Measurements from ENCODE around the gene PRADC1.

PRADC1 gene

DNA sequence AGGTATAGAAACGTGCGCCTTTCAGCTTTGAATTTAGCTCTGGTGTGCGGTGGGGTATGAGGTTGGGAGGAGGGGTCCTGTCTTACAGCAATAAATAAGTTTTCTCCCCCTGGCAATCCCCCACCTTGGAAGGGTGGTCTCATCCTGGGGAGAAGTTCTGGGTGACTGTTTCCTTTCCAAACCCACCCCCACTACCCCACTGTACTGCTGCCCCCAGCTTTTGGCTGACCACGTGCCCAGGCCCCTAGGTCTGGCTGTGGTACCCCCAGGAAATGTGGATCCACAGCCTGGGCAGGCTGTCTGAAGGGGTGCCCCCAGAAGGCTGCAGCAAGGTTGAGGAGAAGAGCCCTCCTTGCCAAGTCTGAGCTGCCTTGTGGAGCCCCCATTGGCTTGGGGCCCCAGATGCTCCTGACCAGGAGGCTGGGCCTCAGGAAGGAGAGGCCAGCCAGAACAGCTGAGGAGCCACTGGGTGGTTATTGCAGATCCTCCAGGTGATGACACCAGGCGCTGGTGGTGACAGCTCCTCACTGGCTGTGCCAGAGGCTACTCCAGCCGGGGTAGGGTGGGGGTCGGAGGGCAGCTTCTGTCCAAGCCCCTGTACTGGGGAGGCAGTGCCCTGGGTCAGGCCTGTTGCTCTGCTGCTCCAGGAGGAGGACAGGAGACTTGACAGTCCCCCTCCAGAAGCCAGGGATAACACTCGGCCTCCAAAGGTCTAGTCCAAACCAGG lies 25.3 kb upstream of the PRADC1 start:
- H4K91ac ChIP-seq (ENCODE audit: low read depth, low read length, poor library complexity): no peak overlapping the region
- WGBS, 2 donors (ENCODE audit: extremely low coverage in 2 of 2, insufficient read length in 2 of 2, insufficient replicate concordance in 1 of 2): no CpG with 5 or more reads among the region's 8 CpGs
- DNase-seq (ENCODE audit: low spot score): no peak

DNA sequence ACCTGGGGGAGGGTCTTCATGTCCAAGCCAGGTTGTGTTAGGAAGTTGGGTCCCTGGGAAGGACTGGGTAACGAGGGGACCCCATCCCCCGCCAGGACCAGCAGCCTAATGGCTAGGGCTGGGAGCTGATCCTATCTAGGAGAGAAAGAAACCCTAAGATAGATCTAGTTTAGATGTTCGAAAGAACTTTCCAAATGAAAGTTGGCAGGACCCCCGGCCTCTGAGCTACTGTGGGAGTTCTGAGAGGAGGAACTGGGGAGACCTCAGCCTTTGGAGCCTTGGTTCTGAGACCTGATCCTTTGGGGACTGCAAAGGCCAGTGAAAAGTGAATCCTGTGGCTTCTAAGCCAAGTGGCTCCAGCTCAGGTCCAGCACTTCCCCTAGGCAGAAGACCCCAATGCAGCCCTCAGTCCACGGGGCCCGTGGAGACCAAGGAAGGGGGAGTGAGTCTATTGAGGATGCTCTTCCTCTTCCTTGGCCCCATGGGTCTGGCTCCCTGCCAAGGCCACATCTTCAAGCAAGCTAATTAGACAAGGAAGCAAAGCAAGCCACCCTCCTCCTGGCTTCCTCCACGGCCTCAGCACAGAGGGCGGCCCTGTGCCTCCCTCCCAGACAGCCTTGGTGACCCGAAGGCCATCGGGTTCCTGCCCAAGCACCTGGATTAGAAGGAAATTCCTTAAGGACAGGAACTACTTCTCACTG lies 24.5 kb upstream of the PRADC1 start:
- H3K27me3 ChIP-seq (ENCODE audit: control insufficient read depth in 3 of 3, insufficient read depth in 3 of 3, low read depth in 1 of 3, low read length in 3 of 3): no peaks in the 10 kb centered on the region
- H3K4me1 ChIP-seq (ENCODE audit: control insufficient read depth in 2 of 2, insufficient read depth in 1 of 2, low read depth in 1 of 2, low read length in 2 of 2): peaks cover 0 to 4% of the 10 kb centered on the region in 2 donors
- no peak overlapping the region for H2BK120ac ChIP-seq (ENCODE audit: low read depth, low read length)
- H3K79me1 ChIP-seq (ENCODE audit: low read depth, low read length): no peaks in the 10 kb centered on the region
- H3K9ac ChIP-seq (ENCODE audit: low read depth, low read length, poor library complexity): no peak overlapping the region
- no peak overlapping the region for H4K91ac ChIP-seq (ENCODE audit: low read depth, low read length, poor library complexity)
- H3K4ac ChIP-seq (ENCODE audit: low read length): no peak overlapping the region
- no peak overlapping the region for H3K27ac ChIP-seq (replicated peaks; ENCODE audit: low read length)
- H3K14ac ChIP-seq (ENCODE audit: low read length): no peak overlapping the region
- H3K9me3 ChIP-seq (replicated peaks in 1 of 2; ENCODE audit: control insufficient read depth in 2 of 2, insufficient read depth in 1 of 2, low read depth in 1 of 2, low read length in 2 of 2): no peaks in the 10 kb centered on the region
- H2AK5ac ChIP-seq (ENCODE audit: low read depth, low read length): no peak overlapping the region
- H4K8ac ChIP-seq (ENCODE audit: low read depth, low read length): no peak overlapping the region
- no peak overlapping the region for H2BK5ac ChIP-seq (ENCODE audit: low read length)
- no CpG with 5 or more reads among the region's 10 CpGs for WGBS, 2 donors (ENCODE audit: extremely low coverage in 2 of 2, insufficient read length in 2 of 2, insufficient replicate concordance in 1 of 2)
- no peak for DNase-seq (ENCODE audit: low spot score)
- H3K4me3 ChIP-seq (ENCODE audit: low read length in 2 of 2): no peak overlapping the region
- H3K4me2 ChIP-seq (ENCODE audit: insufficient read depth, low read length, poor library complexity, severe bottlenecking): no peak overlapping the region
- no peak overlapping the region for H2BK12ac ChIP-seq (ENCODE audit: low read length)
- no peak overlapping the region for H2AFZ ChIP-seq (ENCODE audit: low read length)
- no peak overlapping the region for H3K18ac ChIP-seq (ENCODE audit: low read length)
- H3K36me3 ChIP-seq (replicated peaks in 1 of 2; ENCODE audit: control insufficient read depth in 2 of 2, insufficient read depth in 2 of 2, low read length in 2 of 2): peaks cover 16 to 41% of the 10 kb centered on the region in 2 donors
- no peak overlapping the region for H2BK15ac ChIP-seq (ENCODE audit: low read length)
- no peak overlapping the region for H3K23ac ChIP-seq (ENCODE audit: low read depth, low read length, poor library complexity)

More for the DNA sequence above, 25.3 kb upstream of the PRADC1 start:
- Histone ChIP-seq H4K8ac (ENCODE audit: low read depth, low read length) (no peak overlapping the region), H3K36me3 (replicated peaks in 1 of 2; ENCODE audit: control insufficient read depth in 2 of 2, insufficient read depth in 2 of 2, low read length in 2 of 2) (peaks cover 13 to 33% of the 10 kb centered on the region in 2 donors), H2BK5ac (ENCODE audit: low read length) (no peak overlapping the region), H3K4me3 (ENCODE audit: low read length in 2 of 2) (no peak overlapping the region), H2BK12ac (ENCODE audit: low read length) (no peak overlapping the region), H2AK5ac (ENCODE audit: low read depth, low read length) (no peak overlapping the region), H3K9me3 (replicated peaks in 1 of 2; ENCODE audit: control insufficient read depth in 2 of 2, insufficient read depth in 1 of 2, low read depth in 1 of 2, low read length in 2 of 2) (no peaks in the 10 kb centered on the region), H3K23ac (ENCODE audit: low read depth, low read length, poor library complexity) (no peak overlapping the region), H3K27me3 (ENCODE audit: control insufficient read depth in 3 of 3, insufficient read depth in 3 of 3, low read depth in 1 of 3, low read length in 3 of 3) (no peaks in the 10 kb centered on the region), H3K4ac (ENCODE audit: low read length) (no peak overlapping the region), H2AFZ (ENCODE audit: low read length) (no peak overlapping the region), H3K4me2 (ENCODE audit: insufficient read depth, low read length, poor library complexity, severe bottlenecking) (no peak overlapping the region), H2BK120ac (ENCODE audit: low read depth, low read length) (no peak overlapping the region), H3K18ac (ENCODE audit: low read length) (no peak overlapping the region), H2BK15ac (ENCODE audit: low read length) (no peak overlapping the region), H3K9ac (ENCODE audit: low read depth, low read length, poor library complexity) (no peak overlapping the region), H3K27ac (replicated peaks; ENCODE audit: low read length) (no peak overlapping the region), H3K14ac (ENCODE audit: low read length) (no peak overlapping the region), H3K4me1 (ENCODE audit: control insufficient read depth in 2 of 2, insufficient read depth in 1 of 2, low read depth in 1 of 2, low read length in 2 of 2) (peaks cover 0 to 4% of the 10 kb centered on the region in 2 donors), H3K79me1 (ENCODE audit: low read depth, low read length) (no peaks in the 10 kb centered on the region)

DNA sequence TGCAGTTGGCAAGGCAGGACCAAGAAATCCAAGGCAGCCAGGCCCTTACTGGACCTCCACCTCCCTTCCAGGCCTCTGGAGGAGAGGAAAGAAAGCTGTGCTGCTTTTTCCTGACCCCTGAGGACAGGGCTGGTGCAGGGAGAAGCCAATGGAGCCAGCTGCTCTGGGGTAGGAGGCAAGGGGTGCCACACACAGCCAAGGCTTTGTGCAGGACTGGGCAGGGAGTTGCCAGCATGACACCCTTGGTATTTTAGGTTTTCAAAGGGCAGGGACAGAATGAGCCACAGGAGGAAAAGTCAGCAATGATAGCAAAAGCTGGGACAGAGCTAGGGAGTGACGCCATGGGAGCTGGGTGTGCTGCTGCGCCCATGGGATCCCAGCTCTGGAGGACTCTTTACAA lies 24.0 kb upstream of the PRADC1 start:
- no peak overlapping the region for H3K4me2 ChIP-seq (ENCODE audit: insufficient read depth, low read length, poor library complexity, severe bottlenecking)

DNA sequence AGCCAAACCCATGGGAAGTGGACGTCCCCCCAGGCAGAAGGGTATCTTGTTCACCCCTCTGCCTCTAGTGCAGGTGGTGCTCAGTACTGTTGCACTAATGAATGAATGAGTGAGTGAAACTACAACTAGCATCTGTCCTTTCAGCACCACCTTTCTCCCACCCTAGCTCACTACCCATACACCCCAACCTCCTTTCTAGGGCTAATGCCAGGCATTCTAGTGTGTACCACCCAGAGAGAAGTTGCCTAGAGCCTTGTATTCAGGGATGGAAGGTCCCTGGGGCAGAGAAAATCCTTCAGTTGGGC lies 23.5 kb upstream of the PRADC1 start:
- Histone ChIP-seq H2BK12ac (ENCODE audit: low read length) (no peak overlapping the region), H3K4ac (ENCODE audit: low read length) (no peak overlapping the region), H3K4me1 (ENCODE audit: control insufficient read depth in 2 of 2, insufficient read depth in 1 of 2, low read depth in 1 of 2, low read length in 2 of 2) (peaks cover 0 to 4% of the 10 kb centered on the region in 2 donors), H3K4me2 (ENCODE audit: insufficient read depth, low read length, poor library complexity, severe bottlenecking) (no peak overlapping the region), H3K9me3 (replicated peaks in 1 of 2; ENCODE audit: control insufficient read depth in 2 of 2, insufficient read depth in 1 of 2, low read depth in 1 of 2, low read length in 2 of 2) (no peaks in the 10 kb centered on the region), H3K27me3 (ENCODE audit: control insufficient read depth in 3 of 3, insufficient read depth in 3 of 3, low read depth in 1 of 3, low read length in 3 of 3) (no peaks in the 10 kb centered on the region), H4K91ac (ENCODE audit: low read depth, low read length, poor library complexity) (no peak overlapping the region), H3K18ac (ENCODE audit: low read length) (no peak overlapping the region), H3K36me3 (replicated peaks in 1 of 2; ENCODE audit: control insufficient read depth in 2 of 2, insufficient read depth in 2 of 2, low read length in 2 of 2) (peaks cover 20 to 50% of the 10 kb centered on the region in 2 donors), H3K23ac (ENCODE audit: low read depth, low read length, poor library complexity) (no peak overlapping the region), H3K27ac (replicated peaks; ENCODE audit: low read length) (no peak overlapping the region), H3K14ac (ENCODE audit: low read length) (no peak overlapping the region), H4K8ac (ENCODE audit: low read depth, low read length) (no peak overlapping the region), H2AK5ac (ENCODE audit: low read depth, low read length) (no peak overlapping the region), H3K4me3 (ENCODE audit: low read length in 2 of 2) (no peak overlapping the region), H2BK120ac (ENCODE audit: low read depth, low read length) (no peak overlapping the region), H2AFZ (ENCODE audit: low read length) (no peak overlapping the region), H3K79me1 (ENCODE audit: low read depth, low read length) (no peaks in the 10 kb centered on the region), H3K9ac (ENCODE audit: low read depth, low read length, poor library complexity) (no peak overlapping the region), H2BK15ac (ENCODE audit: low read length) (no peak overlapping the region), H2BK5ac (ENCODE audit: low read length) (no peak overlapping the region)
- WGBS, 2 donors (ENCODE audit: extremely low coverage in 2 of 2, insufficient read length in 2 of 2, insufficient replicate concordance in 1 of 2): no CpG with 5 or more reads among the region's 1 CpG
- DNase-seq (ENCODE audit: low spot score): no peak

More for the DNA sequence above, 24.0 kb upstream of the PRADC1 start:
- Histone ChIP-seq H3K9ac (ENCODE audit: low read depth, low read length, poor library complexity) (no peak overlapping the region), H3K27me3 (ENCODE audit: control insufficient read depth in 3 of 3, insufficient read depth in 3 of 3, low read depth in 1 of 3, low read length in 3 of 3) (no peaks in the 10 kb centered on the region), H3K4me1 (ENCODE audit: control insufficient read depth in 2 of 2, insufficient read depth in 1 of 2, low read depth in 1 of 2, low read length in 2 of 2) (peaks cover 0 to 4% of the 10 kb centered on the region in 2 donors), H2BK5ac (ENCODE audit: low read length) (no peak overlapping the region), H3K18ac (ENCODE audit: low read length) (no peak overlapping the region), H4K91ac (ENCODE audit: low read depth, low read length, poor library complexity) (no peak overlapping the region), H2AK5ac (ENCODE audit: low read depth, low read length) (no peak overlapping the region), H2BK15ac (ENCODE audit: low read length) (no peak overlapping the region), H3K14ac (ENCODE audit: low read length) (no peak overlapping the region), H3K9me3 (replicated peaks in 1 of 2; ENCODE audit: control insufficient read depth in 2 of 2, insufficient read depth in 1 of 2, low read depth in 1 of 2, low read length in 2 of 2) (no peaks in the 10 kb centered on the region), H3K23ac (ENCODE audit: low read depth, low read length, poor library complexity) (no peak overlapping the region), H2BK12ac (ENCODE audit: low read length) (no peak overlapping the region), H3K79me1 (ENCODE audit: low read depth, low read length) (no peaks in the 10 kb centered on the region), H3K4ac (ENCODE audit: low read length) (no peak overlapping the region), H2AFZ (ENCODE audit: low read length) (no peak overlapping the region), H3K27ac (replicated peaks; ENCODE audit: low read length) (no peak overlapping the region), H2BK120ac (ENCODE audit: low read depth, low read length) (no peak overlapping the region), H3K36me3 (replicated peaks in 1 of 2; ENCODE audit: control insufficient read depth in 2 of 2, insufficient read depth in 2 of 2, low read length in 2 of 2) (peaks cover 20 to 46% of the 10 kb centered on the region in 2 donors), H3K4me3 (ENCODE audit: low read length in 2 of 2) (no peak overlapping the region), H4K8ac (ENCODE audit: low read depth, low read length) (no peak overlapping the region)
- no peak for DNase-seq (ENCODE audit: low spot score)
- WGBS, 2 donors (ENCODE audit: extremely low coverage in 2 of 2, insufficient read length in 2 of 2, insufficient replicate concordance in 1 of 2): no CpG with 5 or more reads among the region's 2 CpGs

Measured in neuronal stem cell (in vitro differentiated cells).